Liver (tissue), 9 donors: Measurements from ENCODE around the gene TP53I11. TPM values are rescaled to one million over a fixed set of nuclear protein-coding genes. Genes with fewer than 3 reads are reported as not detected.

Experiments used
- DNase-seq: peaks from one replicate; pipeline ENCODE4 v3.0.0-alpha.2; 2017; ENCODE audit warnings: low spot score
- H3K27ac ChIP-seq, 2 donors: one replicate each; pipeline ENCODE4 v1.7.0; 2013; ENCODE audit warnings: inconsistent platforms in 2 of 2, low read length in 2 of 2, control low read depth in 1 of 2, low read depth in 1 of 2, mild to moderate bottlenecking in 1 of 2
- H3K27me3 ChIP-seq, 4 donors: one replicate each; pipeline versions ENCODE4 v1.6.1 to v1.7.0; 2013; ENCODE audit warnings: low read length in 3 of 4, inconsistent platforms in 1 of 4, mild to moderate bottlenecking in 1 of 4, moderate library complexity in 1 of 4; ENCODE audit not compliant: control insufficient read depth in 4 of 4, insufficient read depth in 4 of 4
- H3K36me3 ChIP-seq, 4 donors: one replicate each; pipeline versions ENCODE4 v1.6.1 to v1.7.0; 2013; ENCODE audit warnings: low read length in 3 of 4, mild to moderate bottlenecking in 3 of 4, low read depth in 1 of 4, moderate library complexity in 1 of 4; ENCODE audit not compliant: control insufficient read depth in 4 of 4, insufficient read depth in 3 of 4
- H3K4me1 ChIP-seq, 4 donors: one replicate each; pipeline versions ENCODE4 v1.6.1 to v1.7.0; 2013; ENCODE audit warnings: low read length in 3 of 4, mild to moderate bottlenecking in 3 of 4, moderate library complexity in 1 of 4; ENCODE audit not compliant: control insufficient read depth in 4 of 4, insufficient read depth in 4 of 4
- H3K4me3 ChIP-seq, 3 donors: one replicate each; pipeline versions ENCODE4 v1.6.1 to v1.7.0; 2013; ENCODE audit warnings: low read length in 3 of 3, control low read depth in 1 of 3, low read depth in 1 of 3, mild to moderate bottlenecking in 1 of 3
- H3K9ac ChIP-seq, 2 donors: one replicate each; pipeline ENCODE4 v1.7.0; 2013; ENCODE audit warnings: low read length in 2 of 2, mild to moderate bottlenecking in 2 of 2, moderate library complexity in 2 of 2, control low read depth in 1 of 2, low read depth in 1 of 2
- H3K9me3 ChIP-seq, 4 donors: one replicate each; pipeline versions ENCODE4 v1.6.1 to v1.7.0; 2013; ENCODE audit warnings: low read length in 3 of 4; ENCODE audit not compliant: control insufficient read depth in 4 of 4
- ATF3 ChIP-seq: IDR thresholded peaks from 2 replicates; pipeline ENCODE4 v1.6.1; 2016; ENCODE audit warnings: antibody characterized with exemption
- CTCF ChIP-seq: fragments of 150-350 bp; IDR thresholded peaks from 2 replicates; pipeline ENCODE4 v1.5.1; 2017; ENCODE audit warnings: improper control_type of control experiment, low read depth, low read length; ENCODE audit not compliant: missing input control
- EGR1 ChIP-seq, 2 donors: IDR thresholded peaks; 2 replicates each; pipeline ENCODE4 v1.6.1; 2016 to 2018; ENCODE audit warnings: antibody characterized with exemption in 2 of 2, low read depth in 2 of 2
- FOXA1 ChIP-seq: IDR thresholded peaks from 2 replicates; pipeline ENCODE4 v1.6.1; 2016; ENCODE audit warnings: antibody characterized with exemption
- FOXA2 ChIP-seq: IDR thresholded peaks from 2 replicates; pipeline ENCODE4 v1.6.1; 2016; ENCODE audit warnings: antibody characterized with exemption
- GABPA ChIP-seq, 2 donors: IDR thresholded peaks in 1 of 2; conservative IDR thresholded peaks in 1 of 2; 2 replicates each; pipeline ENCODE4 v1.6.1; 2016; ENCODE audit warnings: antibody characterized with exemption in 2 of 2, mild to moderate bottlenecking in 1 of 2, moderate library complexity in 1 of 2
- HNF4G ChIP-seq: IDR thresholded peaks from 2 replicates; pipeline ENCODE4 v1.6.1; 2016; ENCODE audit warnings: antibody characterized with exemption
- JUND ChIP-seq, 2 donors: IDR thresholded peaks; 2 replicates each; pipeline ENCODE4 v1.6.1; 2016; ENCODE audit warnings: antibody characterized with exemption in 2 of 2
- MAX ChIP-seq: IDR thresholded peaks from 2 replicates; pipeline ENCODE4 v1.6.1; 2016; ENCODE audit warnings: antibody characterized with exemption
- NR2F2 ChIP-seq: IDR thresholded peaks from 2 replicates; pipeline ENCODE4 v1.6.1; 2016; ENCODE audit warnings: antibody characterized with exemption
- RAD21 ChIP-seq, 2 donors: IDR thresholded peaks; 2 replicates each; pipeline ENCODE4 v1.6.1; 2016; ENCODE audit warnings: antibody characterized with exemption in 2 of 2, mild to moderate bottlenecking in 2 of 2
- REST ChIP-seq: IDR thresholded peaks from 2 replicates; pipeline ENCODE4 v1.6.1; 2016; ENCODE audit warnings: antibody characterized with exemption, mild to moderate bottlenecking
- RXRA ChIP-seq, 2 donors: IDR thresholded peaks; 2 replicates each; pipeline ENCODE4 v1.6.1; 2017 to 2018; ENCODE audit warnings: antibody characterized with exemption in 2 of 2, mild to moderate bottlenecking in 1 of 2
- SP1 ChIP-seq: IDR thresholded peaks from 2 replicates; pipeline ENCODE4 v1.6.1; 2018; ENCODE audit warnings: antibody characterized with exemption, mild to moderate bottlenecking
- TAF1 ChIP-seq: conservative IDR thresholded peaks from 2 replicates; pipeline ENCODE4 v1.6.1; 2016; ENCODE audit warnings: antibody characterized with exemption, mild to moderate bottlenecking
- YY1 ChIP-seq: IDR thresholded peaks from 2 replicates; pipeline ENCODE4 v1.6.1; 2016; ENCODE audit warnings: antibody characterized with exemption, mild to moderate bottlenecking
- ZBTB33 ChIP-seq: IDR thresholded peaks from 2 replicates; pipeline ENCODE4 v1.6.1; 2016; ENCODE audit warnings: antibody characterized with exemption
- WGBS: extraction: QIAGEN DNeasy Blood & Tissue Kit; methylation state at CpG from one replicate; pipeline ENCODE4 v1.1.7; 2013; 5-methylcytosine and 5-hydroxymethylcytosine counted together
- polyA plus RNA-seq, 2 donors: library from polyadenylated mRNA; stranded (reverse) in 1 of 2; unstranded in 1 of 2; fragments of 200-250 nt in 1 of 2; fragments of >200 nt in 1 of 2; fragmentation: Nextera tagmentation in 1 of 2; extraction: Ambion mirVana in 1 of 2; gene quantifications; one replicate each; pipeline versions ENCODE4 v1.2.1 to v1.2.3, GENCODE V29; 2013 to 2015
- total RNA-seq, 2 donors: library from RNA; depleted of rRNA; stranded (reverse); fragments of >200 nt; gene quantifications; one replicate each; pipeline ENCODE4 v1.2.3, GENCODE V29; 2014
- donor health status: healthy.
- donor health status: healthy.
- donor health status: healthy.
- donor health status: healthy.
- donor health status: healthy.

TP53I11 gene
- total and polyA plus RNA-seq, 4 donors = 3.6 to 16.0 (median 8.3) TPM

- no peak for TF ChIP-seq MAX
- no peak for TF ChIP-seq NR2F2
- TF ChIP-seq RXRA (IDR thresholded peaks at IDR 0.05) = no peak
- TF ChIP-seq JUND (IDR thresholded peaks at IDR 0.05) = no peak
- TF ChIP-seq GABPA (IDR thresholded peaks at IDR 0.05 in 1 of 2, conservative IDR thresholded peaks at IDR 0.05 in 1 of 2) = no peak
- TF ChIP-seq SP1 = no peak
- TF ChIP-seq HNF4G = no peak
- no peak for TF ChIP-seq TAF1
- no peak for TF ChIP-seq FOXA2
- no peak for TF ChIP-seq FOXA1
- TF ChIP-seq RAD21 (IDR thresholded peaks at IDR 0.05) = no peak
- TF ChIP-seq EGR1 (IDR thresholded peaks at IDR 0.05; ENCODE audit: low read depth in 2 of 2) = no peak
- no peak for TF ChIP-seq CTCF
Observed at GRCh38 chr11:44963948-44964347, 13.3 kb upstream of the TP53I11 start (continued).

GRCh38 chr11:44963136-44963535 lies 12.5 kb upstream of the TP53I11 start:
- Histone ChIP-seq H3K36me3 (no peaks in the 10 kb centered on the region), H3K27me3 (no peaks in the 10 kb centered on the region), H3K4me3 (no peak overlapping the region), H3K27ac (no peak overlapping the region), H3K9me3 (no peaks in the 10 kb centered on the region), H3K9ac (no peak overlapping the region), H3K4me1 (no peaks in the 10 kb centered on the region)
- no peak for DNase-seq
- TF ChIP-seq ZBTB33 = no peak
- TF ChIP-seq GABPA (IDR thresholded peaks at IDR 0.05 in 1 of 2, conservative IDR thresholded peaks at IDR 0.05 in 1 of 2) = no peak
- TF ChIP-seq FOXA1 = no peak
- no peak for TF ChIP-seq SP1
- no peak for TF ChIP-seq NR2F2
- TF ChIP-seq RAD21 (IDR thresholded peaks at IDR 0.05) = no peak
- no peak for TF ChIP-seq YY1
- no peak for TF ChIP-seq ATF3
- no peak for TF ChIP-seq TAF1
- no peak for TF ChIP-seq HNF4G
- TF ChIP-seq FOXA2 = no peak
- no peak for TF ChIP-seq EGR1 (IDR thresholded peaks at IDR 0.05; ENCODE audit: low read depth in 2 of 2)
- 91% methylated on average over 7 of the region's 7 CpGs for WGBS

GRCh38 chr11:44962464-44962863 lies 11.8 kb upstream of the TP53I11 start:
- Histone ChIP-seq H3K9me3 (no peaks in the 10 kb centered on the region), H3K4me1 (peaks cover 0 to 2% (median under 1%) of the 10 kb centered on the region in 4 donors), H3K9ac (no peak overlapping the region), H3K27ac (no peak overlapping the region), H3K36me3 (no peaks in the 10 kb centered on the region), H3K27me3 (no peaks in the 10 kb centered on the region), H3K4me3 (no peak overlapping the region)
- 89% methylated on average over 3 of the region's 3 CpGs for WGBS
- no peak for DNase-seq
- no peak for TF ChIP-seq TAF1
- no peak for TF ChIP-seq CTCF
- TF ChIP-seq REST = no peak
- TF ChIP-seq NR2F2 = no peak
- TF ChIP-seq ATF3 = no peak
- TF ChIP-seq FOXA1 = no peak
- TF ChIP-seq HNF4G = no peak
- no peak for TF ChIP-seq ZBTB33
